CD4-positive, alpha-beta T cell treated with Interleukin-15 for 1 hour (primary cell): ENCODE results near the gene EFNA3.
"Not testable (repeated sequence)": the region's sequence is repeated elsewhere in the genome, so short reads cannot be mapped to it uniquely, and the experiment has no call there.

Experiments
- DNase-seq: peaks from one replicate; pipeline ENCODE4 v3.0.0-alpha.2; 2020

Gene EFNA3

GRCh38 chr1:155117610-155118009, 39.0 kb downstream of the EFNA3 start:
- DNase-seq: no peak

DNA sequence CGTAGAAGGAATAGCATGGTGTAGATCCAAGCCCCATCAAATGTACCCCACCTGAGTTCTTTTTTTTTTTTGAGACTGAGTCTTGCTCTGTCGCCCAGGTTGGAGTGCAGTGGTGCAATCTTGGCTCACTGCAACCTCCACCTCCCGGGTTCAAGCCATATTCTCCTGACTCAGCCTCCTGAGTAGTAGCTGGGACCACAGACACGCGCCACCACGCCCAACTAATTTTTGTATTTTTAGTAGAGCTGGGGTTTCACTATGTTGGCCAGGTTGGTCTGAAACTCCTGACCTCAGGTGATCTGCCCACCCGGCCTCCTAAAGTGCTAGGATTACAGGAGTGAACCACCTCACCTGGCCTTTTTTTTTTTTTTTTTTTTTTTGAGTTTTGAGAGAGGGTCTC, 39.5 kb downstream of the EFNA3 start:
- not testable (repeated sequence) for DNase-seq

GRCh38 chr1:155120253-155120652, 41.6 kb downstream of the EFNA3 start:
- DNase-seq: no peak

DNA sequence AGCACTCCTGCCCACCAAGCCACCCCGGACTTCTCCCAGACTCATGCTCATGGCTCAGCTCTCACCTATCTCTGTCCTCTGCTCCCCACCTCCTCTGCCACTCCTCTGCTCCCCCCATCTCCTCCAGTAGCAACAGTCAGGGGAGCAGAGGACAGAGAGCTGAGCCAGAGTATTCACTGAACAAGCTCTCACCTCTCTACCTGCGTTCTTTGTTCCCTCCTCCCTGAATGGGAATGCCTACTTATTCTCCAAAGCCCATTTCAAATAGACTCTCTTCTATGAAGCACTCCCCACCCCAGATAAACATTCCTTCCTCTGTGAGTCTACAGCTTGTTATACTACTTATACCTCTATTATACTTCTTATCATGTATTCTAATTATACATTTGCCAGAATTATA, 42.6 kb downstream of the EFNA3 start:
- DNase-seq: no peak

GRCh38 chr1:155122308-155122707, 43.7 kb downstream of the EFNA3 start:
- DNase-seq: no peak

DNA sequence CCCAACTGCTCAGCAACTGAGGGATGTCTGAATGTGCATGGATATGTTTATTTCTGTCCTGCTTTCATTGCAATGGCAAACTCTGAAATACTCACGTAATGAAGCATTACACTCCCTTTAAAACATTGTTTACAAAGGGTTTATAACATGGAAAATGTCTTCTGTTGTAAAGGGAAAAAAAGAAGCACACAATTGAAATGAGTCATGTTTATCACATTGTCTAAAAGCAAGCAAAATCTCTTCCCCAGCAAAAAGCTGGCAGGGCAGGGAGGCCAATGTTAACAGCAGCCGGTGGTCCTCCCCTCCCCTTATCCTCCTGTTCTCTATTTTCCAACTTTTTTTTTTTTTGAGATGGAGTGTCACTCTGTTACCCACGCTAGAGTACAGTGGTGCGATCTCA, 45.2 kb downstream of the EFNA3 start:
- no peak for DNase-seq

DNA sequence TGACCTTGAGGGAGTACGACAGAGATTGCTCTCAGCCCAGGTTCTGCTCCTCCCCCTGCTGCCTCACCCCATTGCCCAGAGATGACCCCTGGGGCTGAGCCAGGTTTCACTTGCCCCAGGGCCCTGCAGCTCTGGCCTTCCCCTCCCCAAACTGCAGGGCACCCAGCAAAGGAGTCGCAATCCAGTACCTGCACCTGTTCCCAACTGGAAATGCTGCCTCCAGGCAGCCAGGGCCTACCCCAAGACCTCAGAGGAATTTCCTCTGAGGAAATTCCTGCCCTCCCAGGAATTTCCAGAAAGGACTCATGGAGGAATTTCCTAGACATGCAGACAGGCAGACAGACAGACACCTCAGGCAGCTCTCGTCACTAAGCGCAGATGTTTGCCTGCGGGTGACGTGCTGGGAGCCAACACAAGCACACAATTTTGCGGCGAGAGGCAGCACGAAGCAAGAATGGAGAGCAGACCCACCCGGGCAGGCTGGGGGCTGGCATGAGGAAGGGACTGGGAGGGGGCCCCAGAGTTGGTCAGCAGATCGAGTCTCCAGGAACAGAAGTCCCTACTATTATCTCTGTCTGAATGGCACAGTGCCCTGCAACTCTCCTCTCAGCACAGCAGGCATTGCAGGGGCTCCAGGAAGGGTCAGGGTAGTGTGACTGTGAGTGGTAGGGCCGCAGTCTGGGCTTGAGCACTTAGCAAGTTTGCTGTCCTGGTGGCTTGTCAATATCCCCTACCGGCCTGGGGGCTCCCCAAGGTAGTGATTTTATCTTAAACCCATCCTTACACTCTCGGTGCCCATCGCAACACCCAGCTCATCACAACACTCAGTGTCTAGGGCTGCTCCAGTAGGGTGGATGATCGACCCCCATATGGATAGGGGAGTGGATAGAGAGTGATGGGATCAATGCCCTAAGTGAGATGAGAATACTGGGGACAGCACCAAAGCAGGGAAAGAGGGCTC, 46.1 kb downstream of the EFNA3 start:
- DNase-seq: no peak

- DNase-seq: no peak
These were observed 46.9 kb downstream of the EFNA3 start for GRCh38 chr1:155125511-155125945.

GRCh38 chr1:155125946-155126555, 47.4 kb downstream of the EFNA3 start:
- DNase-seq: no peak

DNA sequence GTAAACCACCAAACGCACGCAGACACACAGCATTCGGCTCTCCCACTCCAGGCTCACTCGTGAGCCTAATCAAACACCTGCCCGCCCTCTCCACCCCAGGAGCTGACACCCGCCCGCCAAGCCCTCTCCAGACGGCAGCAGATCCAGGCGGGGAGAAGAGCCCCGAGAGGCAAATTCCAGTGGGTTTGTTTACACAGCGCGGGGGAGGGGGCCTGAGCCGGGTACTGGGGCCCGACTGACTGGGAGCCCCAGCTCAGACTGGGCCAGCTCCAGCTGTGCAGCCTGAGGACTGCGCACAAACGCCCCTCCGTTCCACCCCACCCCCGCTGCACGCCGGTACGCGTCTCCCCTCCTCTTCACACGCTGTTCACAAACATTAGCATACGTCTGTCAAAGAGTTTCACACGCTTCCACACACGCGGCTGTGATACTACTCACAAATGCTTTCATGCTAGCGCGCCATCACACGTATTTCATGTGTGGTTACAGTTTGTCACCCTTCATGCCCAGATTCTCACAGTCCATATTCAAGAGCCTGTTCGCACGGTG, 48.0 kb downstream of the EFNA3 start:
- no peak for DNase-seq

- DNase-seq: peak; percentile 32
These were observed 48.7 kb downstream of the EFNA3 start, which contains the start of gene EFNA1 for GRCh38 chr1:155127105-155127966. TSS of gene EFNA1 (plus strand) at chr1:155127876. CDS start at chr1:155127978, 102 bp downstream.

DNA sequence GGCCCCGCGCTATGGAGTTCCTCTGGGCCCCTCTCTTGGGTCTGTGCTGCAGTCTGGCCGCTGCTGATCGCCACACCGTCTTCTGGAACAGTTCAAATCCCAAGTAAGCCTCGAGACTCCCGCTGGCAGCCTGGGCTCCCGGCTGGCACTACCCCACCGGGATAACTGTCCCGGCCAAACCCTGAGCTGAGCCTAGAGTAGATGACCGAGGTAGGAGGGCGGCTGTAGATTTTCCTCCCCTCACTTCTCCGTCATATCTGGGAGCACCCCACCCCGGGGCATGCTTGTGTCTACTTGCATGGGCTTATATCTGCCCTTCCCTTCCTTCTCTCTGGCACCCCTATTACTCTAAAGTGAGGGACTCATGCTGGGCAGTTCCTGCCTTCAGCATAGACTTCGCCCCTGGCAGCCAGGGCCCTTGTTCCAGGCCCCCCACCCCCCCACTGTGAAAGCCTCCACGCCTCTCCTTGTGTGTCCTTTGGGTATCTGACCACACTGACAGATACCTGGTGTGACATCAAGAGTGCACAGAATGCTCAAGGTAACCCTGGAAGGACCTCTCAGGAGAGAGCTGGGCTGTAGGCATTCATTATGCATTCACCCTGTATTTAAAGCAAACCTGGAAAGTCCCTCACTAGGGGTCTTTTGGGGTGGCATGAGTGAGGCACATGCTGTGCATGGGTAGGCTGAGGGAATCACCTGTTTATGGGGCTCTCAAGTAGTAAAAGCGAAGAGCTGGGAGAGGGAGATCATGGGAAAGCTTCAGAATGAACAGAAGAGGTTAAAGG, 49.5 kb downstream of the EFNA3 start:
- no peak for DNase-seq

DNA sequence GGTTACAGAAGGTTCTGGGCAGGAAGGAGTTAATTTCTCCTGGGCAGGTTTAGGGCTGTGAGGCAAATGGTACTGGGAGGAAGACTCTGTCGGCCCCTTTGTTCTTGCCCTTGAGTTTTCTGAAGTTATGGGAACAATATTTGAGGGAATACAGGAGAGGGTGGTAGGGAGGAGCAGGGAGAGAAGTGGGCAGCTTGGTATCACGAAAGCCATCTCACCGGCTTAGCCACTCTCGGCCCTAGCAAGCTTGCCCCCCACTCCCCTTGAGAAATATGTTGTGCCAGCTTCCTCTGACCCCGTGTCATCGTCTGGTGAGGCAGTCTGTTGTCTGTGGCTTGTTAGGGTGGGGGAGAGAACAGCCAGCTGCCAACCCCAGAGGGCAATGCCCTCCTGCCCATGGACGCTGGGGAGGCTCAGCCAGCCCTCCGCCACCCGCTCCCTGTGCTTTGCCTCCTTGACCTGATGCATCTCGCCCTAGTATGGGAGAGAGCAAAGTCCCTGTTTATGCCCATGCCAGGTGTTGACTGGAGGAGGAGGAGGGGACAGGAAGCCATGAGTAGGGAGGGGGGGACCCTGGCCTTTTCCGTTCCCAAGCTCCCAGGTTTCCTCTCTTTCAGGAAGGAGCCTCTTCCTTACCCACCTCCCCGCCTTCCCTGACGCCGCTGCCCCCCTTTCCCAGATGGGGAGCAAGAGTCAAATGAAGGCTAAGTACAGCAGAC, 50.3 kb downstream of the EFNA3 start:
- no peak for DNase-seq

- no peak for DNase-seq
These were observed 51.8 kb downstream of the EFNA3 start for GRCh38 chr1:155130272-155131006.

DNA sequence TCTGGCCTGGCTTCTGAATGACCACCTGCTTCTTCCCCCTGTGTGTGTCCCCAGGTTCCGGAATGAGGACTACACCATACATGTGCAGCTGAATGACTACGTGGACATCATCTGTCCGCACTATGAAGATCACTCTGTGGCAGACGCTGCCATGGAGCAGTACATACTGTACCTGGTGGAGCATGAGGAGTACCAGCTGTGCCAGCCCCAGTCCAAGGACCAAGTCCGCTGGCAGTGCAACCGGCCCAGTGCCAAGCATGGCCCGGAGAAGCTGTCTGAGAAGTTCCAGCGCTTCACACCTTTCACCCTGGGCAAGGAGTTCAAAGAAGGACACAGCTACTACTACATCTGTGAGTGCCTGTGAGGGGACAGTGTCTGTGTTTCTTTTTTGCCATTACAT, 52.6 kb downstream of the EFNA3 start:
- no peak for DNase-seq

GRCh38 chr1:155131856-155132255, 53.2 kb downstream of the EFNA3 start:
- no peak for DNase-seq

DNA sequence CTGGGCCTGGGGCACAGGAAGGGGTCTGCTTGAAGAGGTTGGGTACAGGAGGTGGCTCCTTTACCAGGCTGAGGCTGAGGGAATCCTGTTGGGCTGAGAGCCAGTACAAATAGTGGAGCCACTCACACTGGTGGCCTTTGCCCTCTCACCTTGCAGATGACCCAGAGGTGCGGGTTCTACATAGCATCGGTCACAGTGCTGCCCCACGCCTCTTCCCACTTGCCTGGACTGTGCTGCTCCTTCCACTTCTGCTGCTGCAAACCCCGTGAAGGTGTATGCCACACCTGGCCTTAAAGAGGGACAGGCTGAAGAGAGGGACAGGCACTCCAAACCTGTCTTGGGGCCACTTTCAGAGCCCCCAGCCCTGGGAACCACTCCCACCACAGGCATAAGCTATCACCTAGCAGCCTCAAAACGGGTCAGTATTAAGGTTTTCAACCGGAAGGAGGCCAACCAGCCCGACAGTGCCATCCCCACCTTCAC, 55.2 kb downstream of the EFNA3 start:
- no peak for DNase-seq

DNA sequence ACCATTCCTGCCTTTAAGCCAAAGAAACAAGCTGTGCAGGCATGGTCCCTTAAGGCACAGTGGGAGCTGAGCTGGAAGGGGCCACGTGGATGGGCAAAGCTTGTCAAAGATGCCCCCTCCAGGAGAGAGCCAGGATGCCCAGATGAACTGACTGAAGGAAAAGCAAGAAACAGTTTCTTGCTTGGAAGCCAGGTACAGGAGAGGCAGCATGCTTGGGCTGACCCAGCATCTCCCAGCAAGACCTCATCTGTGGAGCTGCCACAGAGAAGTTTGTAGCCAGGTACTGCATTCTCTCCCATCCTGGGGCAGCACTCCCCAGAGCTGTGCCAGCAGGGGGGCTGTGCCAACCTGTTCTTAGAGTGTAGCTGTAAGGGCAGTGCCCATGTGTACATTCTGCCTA, 55.7 kb downstream of the EFNA3 start:
- DNase-seq: no peak

DNA sequence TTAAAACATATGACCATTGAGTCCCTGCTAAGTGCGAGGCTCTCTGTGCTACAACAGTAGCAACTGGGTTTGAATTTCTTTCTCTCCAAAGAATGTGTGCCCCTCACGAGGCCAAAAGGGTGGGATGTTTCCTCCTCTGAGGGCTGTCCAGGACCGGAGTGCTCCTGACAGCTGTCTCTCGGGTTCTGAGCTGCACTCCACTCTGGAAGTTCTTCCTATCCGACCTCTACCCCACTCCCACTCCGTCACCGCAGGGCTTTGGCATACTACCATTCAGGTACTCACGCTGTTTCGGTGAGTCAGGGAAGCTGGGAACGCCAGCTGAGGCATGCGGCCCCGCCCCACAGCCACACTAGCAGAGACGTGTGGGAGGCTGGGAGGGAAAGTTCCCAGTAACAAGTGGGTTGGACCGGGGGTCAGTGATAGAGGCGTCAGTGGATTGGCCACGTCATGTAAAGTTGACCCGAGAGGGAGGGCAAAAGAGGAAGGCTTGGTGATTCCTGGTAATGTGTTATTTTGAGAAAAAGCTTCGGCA, 56.3 kb downstream of the EFNA3 start:
- DNase-seq: peak; percentile 75

- DNase-seq: peak; percentile 94
These were observed 56.9 kb downstream of the EFNA3 start, which contains the start of gene SLC50A1 for GRCh38 chr1:155135415-155136028. TSS of gene SLC50A1 (plus strand) at chr1:155135852. CDS start at chr1:155135912, 60 bp downstream.
